Measurements from ENCODE around the gene MDGA2. TPM values are rescaled to one million over a fixed set of nuclear protein-coding genes. Genes with fewer than 3 reads are reported as not detected.

Gene MDGA2
- total RNA-seq, 1 experiment from 2014 or later = not detected

- H3K4me2 ChIP-seq = no peak overlapping the region
- no peak for DNase-seq
- H3K36me3 ChIP-seq (ENCODE audit: low read depth) = no peaks in the 10 kb centered on the region
- no peaks in the 10 kb centered on the region for H3K27me3 ChIP-seq (ENCODE audit: insufficient read depth, low read depth)
- H3K79me2 ChIP-seq (ENCODE audit: low read depth) = no peaks in the 10 kb centered on the region
- BruUV-seq (replicated peaks) = no TSS peak
- no peaks in the 10 kb centered on the region for H3K9me2 ChIP-seq (ENCODE audit: insufficient read depth)
- no peaks in the 10 kb centered on the region for H3F3A ChIP-seq (ENCODE audit: insufficient read depth, low read depth)
- no peak overlapping the region for H3K27ac ChIP-seq
- no peak overlapping the region for H3K4me3 ChIP-seq
- intact Hi-C loops (cut with micrococcal nuclease; ENCODE audit: unreplicated experiment) = no loop called here
- no peak overlapping the region for H2AFZ ChIP-seq
- H4K20me1 ChIP-seq (ENCODE audit: insufficient read depth) = no peaks in the 10 kb centered on the region
- ChIA-PET POLR2A (ENCODE audit: unreplicated experiment) (no interaction called here), CTCF (no interaction called here)
- TF ChIP-seq CTCF (conservative IDR thresholded peaks at IDR 0.05) = no peak
- TF ChIP-seq EZH2 (IDR thresholded peaks at IDR 0.05; ENCODE audit: low read depth) = no peak
- H3K4me1 ChIP-seq (replicated peaks; ENCODE audit: insufficient read depth) = no peaks in the 10 kb centered on the region
- no peaks in the 10 kb centered on the region for H3K9me3 ChIP-seq (ENCODE audit: insufficient read depth, low read depth)
Measured at GRCh38 chr14:47008732-47009131, 666.7 kb downstream of the MDGA2 start.

DNA sequence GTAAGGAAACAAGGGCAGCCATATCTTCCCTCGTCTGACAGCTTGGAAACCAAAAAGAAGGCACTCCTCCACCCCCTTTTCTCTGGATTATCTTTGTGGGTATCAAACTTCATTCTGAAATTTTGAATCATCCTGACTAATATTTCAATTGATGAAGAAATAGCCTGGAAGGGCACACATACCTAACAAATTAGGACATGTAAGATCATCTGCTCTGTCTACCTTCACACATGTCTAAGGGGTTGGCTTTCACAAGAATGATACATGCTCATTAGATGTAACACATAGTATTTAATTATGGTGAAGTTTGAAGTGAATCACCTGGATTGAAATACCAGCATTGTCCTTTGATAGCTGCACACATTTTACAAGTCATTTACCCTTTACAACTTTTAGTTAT is 675.7 kb downstream of the MDGA2 start:
- no TSS peak for BruUV-seq (replicated peaks)
- TF ChIP-seq CTCF (conservative IDR thresholded peaks at IDR 0.05) (no peak), EZH2 (IDR thresholded peaks at IDR 0.05; ENCODE audit: low read depth) (no peak)
- CTCF ChIA-PET = no interaction called here

GRCh38 chr14:46989566-46989965 is 685.8 kb downstream of the MDGA2 start:
- Histone ChIP-seq H4K20me1 (ENCODE audit: insufficient read depth) (no peaks in the 10 kb centered on the region), H3K4me1 (replicated peaks; ENCODE audit: insufficient read depth) (no peaks in the 10 kb centered on the region), H3K9me3 (ENCODE audit: insufficient read depth, low read depth) (no peaks in the 10 kb centered on the region), H3K9me2 (ENCODE audit: insufficient read depth) (no peaks in the 10 kb centered on the region), H3K4me3 (no peak overlapping the region), H3K27ac (no peak overlapping the region), H3K4me2 (no peak overlapping the region), H2AFZ (no peak overlapping the region), H3K79me2 (ENCODE audit: low read depth) (no peaks in the 10 kb centered on the region), H3K27me3 (ENCODE audit: insufficient read depth, low read depth) (no peaks in the 10 kb centered on the region), H3K36me3 (ENCODE audit: low read depth) (no peaks in the 10 kb centered on the region), H3F3A (ENCODE audit: insufficient read depth, low read depth) (no peaks in the 10 kb centered on the region)
- ChIA-PET CTCF (no interaction called here), POLR2A (ENCODE audit: unreplicated experiment) (no interaction called here)
- intact Hi-C loops (cut with micrococcal nuclease; ENCODE audit: unreplicated experiment) = no loop called here
- TF ChIP-seq CTCF (conservative IDR thresholded peaks at IDR 0.05) = no peak
- no peak for TF ChIP-seq EZH2 (IDR thresholded peaks at IDR 0.05; ENCODE audit: low read depth)
- no TSS peak for BruUV-seq (replicated peaks)
- DNase-seq = no peak

More for the DNA sequence above, 675.7 kb downstream of the MDGA2 start:
- POLR2A ChIA-PET (ENCODE audit: unreplicated experiment) = no interaction called here
- Histone ChIP-seq H3K9me3 (ENCODE audit: insufficient read depth, low read depth) (no peaks in the 10 kb centered on the region), H4K20me1 (ENCODE audit: insufficient read depth) (no peaks in the 10 kb centered on the region), H3K27ac (no peak overlapping the region), H3K9me2 (ENCODE audit: insufficient read depth) (no peaks in the 10 kb centered on the region), H2AFZ (no peak overlapping the region), H3K4me1 (replicated peaks; ENCODE audit: insufficient read depth) (no peaks in the 10 kb centered on the region), H3K4me3 (no peak overlapping the region), H3K36me3 (ENCODE audit: low read depth) (no peaks in the 10 kb centered on the region), H3K4me2 (no peak overlapping the region), H3F3A (ENCODE audit: insufficient read depth, low read depth) (no peaks in the 10 kb centered on the region), H3K27me3 (ENCODE audit: insufficient read depth, low read depth) (no peaks in the 10 kb centered on the region), H3K79me2 (ENCODE audit: low read depth) (no peaks in the 10 kb centered on the region)
- intact Hi-C loops (cut with micrococcal nuclease; ENCODE audit: unreplicated experiment) = no loop called here
- no peak for DNase-seq
